Pancreas (tissue), 10 donors: ENCODE results near the gene RRH. TPM values are rescaled to one million over a fixed set of nuclear protein-coding genes. Genes with fewer than 3 reads are reported as not detected.

Experiments used
- ATAC-seq, 4 donors: fragments of 200-7000 bp; cut with Tn5 transposase; one replicate each; pipeline versions ENCODE4 v1.8.0 to v1.9.1; 2020; ENCODE audit warnings: mild to moderate bottlenecking in 4 of 4, moderate library complexity in 4 of 4
- DNase-seq, 6 donors: peaks; one replicate each; pipeline ENCODE4 v3.0.0-alpha.2; 2020
- FAIRE-seq: peaks from 2 replicates; lab custom pipeline; 2012; peaks lifted over from hg19 to GRCh38; lab: Jason Lieb, UNC
- H3K27ac ChIP-seq, 4 donors: fragments of 200-600 bp; sonication (generic); 1 replicate in 3 of 4; 2 replicates in 1 of 4; pipeline versions ENCODE4 v1.5.0 to v1.8.0; 2020
- H3K27me3 ChIP-seq, 4 donors: fragments of 200-600 bp; one replicate each; pipeline ENCODE4 v1.8.0; 2021
- H3K36me3 ChIP-seq, 3 donors: fragments of 200-600 bp; sonication (generic) in 1 of 3; one replicate each; pipeline versions ENCODE4 v1.5.0 to v1.8.0; 2020 to 2021
- H3K4me1 ChIP-seq, 3 donors: fragments of 200-600 bp; one replicate each; pipeline ENCODE4 v1.8.0; 2021
- H3K4me3 ChIP-seq, 4 donors: fragments of 200-600 bp; sonication (generic) in 2 of 4; one replicate each; pipeline versions ENCODE4 v1.5.0 to v1.8.0; 2020 to 2021
- H3K9me3 ChIP-seq, 4 donors: fragments of 200-600 bp; one replicate each; pipeline ENCODE4 v1.8.0; 2021
- WGBS, 2 donors: extraction: QIAGEN DNeasy Blood & Tissue Kit; methylation state at CpG; one replicate each; pipeline ENCODE4 v1.1.7; 2013; 5-methylcytosine and 5-hydroxymethylcytosine counted together
- intact Hi-C, 3 donors: fragments of 100-400 bp; cut with DNase I; formaldehyde crosslinking; loops; one replicate each; pipeline versions ENCODE4 v1.11.1 to v1.14.2; 2022
- polyA plus RNA-seq, 2 donors: library from polyadenylated mRNA; stranded (reverse); fragments of 200-250 nt; gene quantifications; one replicate each; pipeline ENCODE4 v1.2.3, GENCODE V29; 2013
- total RNA-seq, 6 donors: library from RNA; stranded (reverse); fragmentation: NEBNext Ultra II Directional in 4 of 6; extraction: Animal tissue kit (Norgen Biotek cat#: 25700) in 4 of 6; gene quantifications; one replicate each; pipeline versions ENCODE4 v1.2.1 to v1.2.4, GENCODE V29; 2021 to 2023
- TF ChIP-seq, protein P1 (sequence below), 4 donors: fragments of 200-600 bp; sonication (generic) in 3 of 4; IDR thresholded peaks; one replicate each; pipeline versions ENCODE4 v1.5.0 to v1.8.0; 2021; ENCODE audit warnings: antibody characterized with exemption in 4 of 4
- donor health status: healthy with polysubstance abuse.
- donor health status: DM: no; HTN: no; CAD: no; lungs with moderate emphysema.
- donor health status: DM: no; HTN: no; CAD: no.
- donor health status: control.
- donor health status: control.
- donor health status: Bipolar disorder and iron deficiency.
- donor health status: DM: yes; HTN: yes; CAD: no.
- donor health status: DM: no; HTN: no; CAD: no.
- donor health status: DM: no; HTN: no; CAD: no.
- donor health status: DM: yes; HTN: yes; CAD: no.

The RRH gene
- total and polyA plus RNA-seq, 8 donors: 0.09 to 0.18 (median 0.16) TPM; not detected in 4

GRCh38 chr4:109826719-109827118 is 1.1 kb upstream of the RRH start:
- TF ChIP-seq, protein P1, sequence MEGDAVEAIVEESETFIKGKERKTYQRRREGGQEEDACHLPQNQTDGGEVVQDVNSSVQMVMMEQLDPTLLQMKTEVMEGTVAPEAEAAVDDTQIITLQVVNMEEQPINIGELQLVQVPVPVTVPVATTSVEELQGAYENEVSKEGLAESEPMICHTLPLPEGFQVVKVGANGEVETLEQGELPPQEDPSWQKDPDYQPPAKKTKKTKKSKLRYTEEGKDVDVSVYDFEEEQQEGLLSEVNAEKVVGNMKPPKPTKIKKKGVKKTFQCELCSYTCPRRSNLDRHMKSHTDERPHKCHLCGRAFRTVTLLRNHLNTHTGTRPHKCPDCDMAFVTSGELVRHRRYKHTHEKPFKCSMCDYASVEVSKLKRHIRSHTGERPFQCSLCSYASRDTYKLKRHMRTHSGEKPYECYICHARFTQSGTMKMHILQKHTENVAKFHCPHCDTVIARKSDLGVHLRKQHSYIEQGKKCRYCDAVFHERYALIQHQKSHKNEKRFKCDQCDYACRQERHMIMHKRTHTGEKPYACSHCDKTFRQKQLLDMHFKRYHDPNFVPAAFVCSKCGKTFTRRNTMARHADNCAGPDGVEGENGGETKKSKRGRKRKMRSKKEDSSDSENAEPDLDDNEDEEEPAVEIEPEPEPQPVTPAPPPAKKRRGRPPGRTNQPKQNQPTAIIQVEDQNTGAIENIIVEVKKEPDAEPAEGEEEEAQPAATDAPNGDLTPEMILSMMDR (IDR thresholded peaks at IDR 0.05): peak in 2 of 4 donors; percentile 43 to 44
- Histone ChIP-seq H3K27me3 (no peaks in the 10 kb centered on the region), H3K4me3 (no peak overlapping the region), H3K9me3 (no peaks in the 10 kb centered on the region), H3K27ac (no peak overlapping the region), H3K4me1 (no peaks in the 10 kb centered on the region), H3K36me3 (peaks cover 0 to 19% (median 3%) of the 10 kb centered on the region in 3 donors)
- DNase-seq: no peak
- FAIRE-seq: peak; percentile 83
- intact Hi-C loops: loop anchor here in 1 of 3 donors (10.0 kb wide), 1 partner anchor 402 kb away; no protein-coding TSS in a partner anchor
- ATAC-seq: peak; percentile 53 to 81 (median 80)

- DNase-seq: no peak
- TF ChIP-seq, protein P1 (IDR thresholded peaks at IDR 0.05): no peak
- ATAC-seq: no peak
- intact Hi-C loops: no loop called here
- Histone ChIP-seq H3K4me1 (no peaks in the 10 kb centered on the region), H3K27me3 (no peaks in the 10 kb centered on the region), H3K4me3 (no peak overlapping the region), H3K36me3 (no peaks in the 10 kb centered on the region), H3K27ac (no peak overlapping the region), H3K9me3 (no peaks in the 10 kb centered on the region)
- FAIRE-seq: no peak
- 93 to 94% methylated on average over 4 of the region's 4 CpGs for WGBS, 2 donors
Observed at GRCh38 chr4:109833756-109834155, 6.0 kb downstream of the RRH start.

GRCh38 chr4:109836985-109837384 is 9.2 kb downstream of the RRH start:
- TF ChIP-seq, protein P1 (IDR thresholded peaks at IDR 0.05): no peak
- no peak for FAIRE-seq

GRCh38 chr4:109846395-109847098 is 18.8 kb downstream of the RRH start:
- H3K27ac ChIP-seq: no peak overlapping the region
- intact Hi-C loops: no loop called here
- FAIRE-seq: no peak
- no peak for DNase-seq
- no peaks in the 10 kb centered on the region for H3K36me3 ChIP-seq
- H3K9me3 ChIP-seq: no peaks in the 10 kb centered on the region
- TF ChIP-seq, protein P1 (IDR thresholded peaks at IDR 0.05): no peak
- ATAC-seq: peak in 1 of 4 donors; percentile 15
- WGBS, 2 donors: 31 to 33% methylated on average over 6 of the region's 6 CpGs
- peaks cover 9 to 26% (median 13%) of the 10 kb centered on the region in 3 donors for H3K4me1 ChIP-seq
- H3K4me3 ChIP-seq: no peak overlapping the region
- no peaks in the 10 kb centered on the region for H3K27me3 ChIP-seq

More at GRCh38 chr4:109836985-109837384, 9.2 kb downstream of the RRH start:
- Histone ChIP-seq H3K27me3 (no peaks in the 10 kb centered on the region), H3K36me3 (no peaks in the 10 kb centered on the region), H3K4me1 (no peaks in the 10 kb centered on the region), H3K4me3 (no peak overlapping the region), H3K27ac (no peak overlapping the region), H3K9me3 (no peaks in the 10 kb centered on the region)
- ATAC-seq (no peak), DNase-seq (no peak)
- WGBS, 2 donors: 74 to 80% methylated on average over 3 of the region's 3 CpGs
- intact Hi-C loops: no loop called here

DNA sequence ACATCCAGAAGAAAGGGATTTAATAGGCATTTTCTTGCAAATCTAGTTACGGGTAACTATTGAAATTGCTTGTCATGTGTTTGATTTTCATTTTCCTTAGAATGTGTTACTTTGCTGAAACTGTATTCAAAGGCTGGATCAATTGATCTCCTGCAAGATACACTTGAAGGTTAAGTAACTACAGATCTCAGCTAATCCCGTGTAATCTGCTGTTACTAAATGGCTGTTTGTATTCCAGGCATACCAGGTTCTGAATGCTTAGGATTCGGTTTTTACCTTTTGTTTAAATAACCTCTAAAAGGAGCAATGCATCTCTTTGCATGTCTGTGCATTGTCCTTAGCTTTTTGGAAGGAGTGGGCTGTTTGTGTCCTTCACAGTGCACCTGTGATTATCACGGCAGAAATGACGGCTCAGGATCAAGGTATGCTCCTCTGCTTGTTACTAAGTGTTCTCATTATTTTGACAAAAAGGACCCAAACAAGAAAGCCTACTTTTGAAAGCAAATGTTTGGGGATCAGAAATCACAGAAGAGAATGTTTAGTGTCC is 20.2 kb downstream of the RRH start, which contains the start of gene LRIT3:
Gene LRIT3, plus strand, starts transcription at position 212 of the 547 bp plus-strand sequence. Its CDS starts 95 bp downstream, at position 307.
- TF ChIP-seq, protein P1 (IDR thresholded peaks at IDR 0.05): no peak
- no peaks in the 10 kb centered on the region for H3K27me3 ChIP-seq
- peaks cover 9 to 26% (median 13%) of the 10 kb centered on the region in 3 donors for H3K4me1 ChIP-seq
- no peaks in the 10 kb centered on the region for H3K36me3 ChIP-seq
- DNase-seq: no peak
- H3K27ac ChIP-seq: no peak within 1 kb of the TSS
- intact Hi-C loops: no loop called here
- FAIRE-seq: no peak
- WGBS, 2 donors: 24 to 28% methylated on average over 5 of the region's 5 CpGs
- H3K4me3 ChIP-seq: no peak within 1 kb of the TSS
- no peaks in the 10 kb centered on the region for H3K9me3 ChIP-seq
- ATAC-seq: peak in 3 of 4 donors; percentile 48 to 65 (median 49)
